Peyer's patch (tissue), 4 donors: ENCODE measurements around the gene PTPN9.

Experiments
- POLR2A ChIP-seq, 2 donors: fragments of 450-650 bp; IDR thresholded peaks; one replicate each; pipeline ENCODE4 v1.5.1; 2017; ENCODE audit warnings: antibody characterized with exemption in 2 of 2, mild to moderate bottlenecking in 2 of 2, moderate library complexity in 2 of 2
- TF ChIP-seq, protein P1 (sequence below), 6 experiments: fragments of 450-650 bp in 4 of 6; fragments of 200-600 bp in 2 of 6; sonication (generic) in 1 of 6; IDR thresholded peaks; one replicate each; pipeline ENCODE4 v1.5.1; 2017 to 2019; ENCODE audit warnings: antibody characterized with exemption in 6 of 6, mild to moderate bottlenecking in 3 of 6, moderate library complexity in 1 of 6

DNA sequence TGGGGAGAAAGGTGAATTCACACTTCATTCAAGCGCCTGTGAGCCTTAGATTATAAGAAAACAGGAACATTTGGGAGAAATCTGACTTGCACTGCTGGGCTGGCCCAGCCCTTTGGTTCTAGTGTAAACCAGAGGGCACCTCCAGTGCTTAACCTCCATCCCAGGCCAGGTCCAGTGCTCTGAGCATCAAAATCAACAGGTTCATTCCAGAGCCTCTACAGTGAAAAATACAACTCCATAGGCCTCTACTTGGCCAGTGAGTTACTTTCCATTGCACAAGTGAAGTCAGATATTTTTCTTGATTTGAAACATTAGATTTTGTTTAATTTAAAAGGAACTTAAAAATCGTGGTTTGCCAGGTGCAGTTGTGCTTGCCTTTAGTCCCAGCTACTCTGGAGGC, 43.4 kb upstream of the PTPN9 start:
- TF ChIP-seq POLR2A (IDR thresholded peaks at IDR 0.05): no peak
- TF ChIP-seq, protein P1, sequence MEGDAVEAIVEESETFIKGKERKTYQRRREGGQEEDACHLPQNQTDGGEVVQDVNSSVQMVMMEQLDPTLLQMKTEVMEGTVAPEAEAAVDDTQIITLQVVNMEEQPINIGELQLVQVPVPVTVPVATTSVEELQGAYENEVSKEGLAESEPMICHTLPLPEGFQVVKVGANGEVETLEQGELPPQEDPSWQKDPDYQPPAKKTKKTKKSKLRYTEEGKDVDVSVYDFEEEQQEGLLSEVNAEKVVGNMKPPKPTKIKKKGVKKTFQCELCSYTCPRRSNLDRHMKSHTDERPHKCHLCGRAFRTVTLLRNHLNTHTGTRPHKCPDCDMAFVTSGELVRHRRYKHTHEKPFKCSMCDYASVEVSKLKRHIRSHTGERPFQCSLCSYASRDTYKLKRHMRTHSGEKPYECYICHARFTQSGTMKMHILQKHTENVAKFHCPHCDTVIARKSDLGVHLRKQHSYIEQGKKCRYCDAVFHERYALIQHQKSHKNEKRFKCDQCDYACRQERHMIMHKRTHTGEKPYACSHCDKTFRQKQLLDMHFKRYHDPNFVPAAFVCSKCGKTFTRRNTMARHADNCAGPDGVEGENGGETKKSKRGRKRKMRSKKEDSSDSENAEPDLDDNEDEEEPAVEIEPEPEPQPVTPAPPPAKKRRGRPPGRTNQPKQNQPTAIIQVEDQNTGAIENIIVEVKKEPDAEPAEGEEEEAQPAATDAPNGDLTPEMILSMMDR (IDR thresholded peaks at IDR 0.05): no peak
